COLO668 (cell line): ENCODE data around the gene OXT.
A peak's percentile ranks its signal among the peaks of the same experiment; 100 is the strongest.

Experiments used
- DNase-seq: peaks from one replicate; lab custom pipeline; 2025; ENCODE audit not compliant: unreplicated experiment; lab: John Stamatoyannopoulos, UW

OXT gene

DNA sequence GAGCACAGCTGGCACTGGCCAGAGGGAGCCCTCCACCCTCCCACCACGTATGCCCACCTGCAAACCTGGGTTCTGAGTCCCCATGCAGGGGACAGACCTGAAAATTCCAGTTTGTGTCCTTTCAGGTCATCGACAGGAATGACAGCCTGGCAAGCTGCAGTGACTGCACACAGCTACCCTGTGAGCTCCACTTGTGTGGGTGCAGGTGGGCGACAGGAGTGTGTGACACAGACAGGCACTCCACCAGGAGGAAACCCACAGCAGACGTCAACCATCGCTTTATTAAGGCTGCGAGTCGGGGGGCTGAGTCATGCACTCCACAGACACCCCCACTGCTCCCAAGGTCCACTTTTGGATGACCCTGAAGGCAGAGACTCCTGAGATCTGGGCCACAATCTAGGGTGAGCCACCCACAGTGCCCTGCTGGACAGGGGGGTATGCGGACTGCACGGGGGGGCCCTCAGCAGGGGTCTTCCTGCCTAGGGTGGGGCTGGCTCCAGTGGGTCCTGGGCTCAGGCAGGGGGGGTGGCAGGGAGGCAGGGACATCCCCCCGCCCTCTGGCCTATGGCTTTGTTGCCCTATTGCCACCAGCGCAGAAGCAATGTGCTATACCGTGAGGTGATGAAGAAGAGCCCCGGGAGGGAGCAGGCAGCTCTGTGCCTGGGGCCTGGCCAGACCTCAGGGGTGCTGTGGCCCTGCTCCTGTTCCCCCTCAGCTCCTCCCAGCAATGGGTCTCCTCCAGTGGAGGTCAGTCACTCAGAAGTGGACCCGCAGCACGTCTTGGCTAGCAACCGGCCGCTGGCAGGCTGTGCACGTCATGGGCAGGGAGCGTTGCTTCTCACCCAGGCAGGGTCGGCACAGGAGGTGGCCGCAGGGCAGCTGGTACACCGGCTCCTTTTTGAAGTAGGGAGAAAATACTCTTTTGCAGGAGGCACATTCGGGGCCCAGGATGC is 38.2 kb downstream of the OXT start:
- no peak for DNase-seq

DNA sequence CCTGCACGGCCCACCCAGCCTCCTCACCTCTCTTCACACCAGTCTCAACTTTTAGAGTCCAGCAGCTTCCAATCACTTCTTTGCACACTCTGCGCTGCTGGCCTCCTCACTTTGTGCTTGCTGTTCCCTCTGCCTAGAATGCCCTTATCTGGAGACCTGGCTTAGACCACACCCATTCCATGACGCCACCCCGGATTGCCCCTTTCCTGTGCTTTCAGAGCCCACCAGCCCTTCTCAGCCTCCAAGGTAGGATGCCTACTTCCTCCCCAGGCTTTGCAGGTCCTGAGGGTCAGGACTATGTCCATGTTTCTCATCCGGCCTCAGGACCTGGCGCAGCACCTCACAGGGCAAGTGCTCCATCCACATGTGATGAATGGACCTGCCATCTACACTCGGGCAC is 40.1 kb downstream of the OXT start:
- no peak for DNase-seq

DNA sequence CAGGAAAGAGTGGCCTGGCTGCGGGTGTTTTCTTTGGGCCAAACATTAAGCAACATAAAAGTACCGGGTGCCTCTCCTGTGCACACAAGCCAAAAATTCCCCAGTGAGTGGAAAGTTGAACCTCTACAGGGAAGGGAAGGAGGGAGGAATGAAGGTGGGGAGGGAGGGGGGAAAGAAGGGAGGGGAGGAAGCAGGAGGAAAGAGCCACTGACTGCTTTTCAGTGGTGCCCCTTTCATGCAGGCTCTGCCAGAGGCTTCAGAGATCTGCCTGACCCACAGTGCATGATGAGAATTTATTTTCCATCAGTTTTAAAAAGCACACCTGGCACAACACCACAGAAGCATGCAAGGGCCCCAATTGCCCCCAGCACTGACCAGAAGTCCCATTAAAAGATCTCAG is 40.6 kb downstream of the OXT start:
- DNase-seq, result no peak

DNA sequence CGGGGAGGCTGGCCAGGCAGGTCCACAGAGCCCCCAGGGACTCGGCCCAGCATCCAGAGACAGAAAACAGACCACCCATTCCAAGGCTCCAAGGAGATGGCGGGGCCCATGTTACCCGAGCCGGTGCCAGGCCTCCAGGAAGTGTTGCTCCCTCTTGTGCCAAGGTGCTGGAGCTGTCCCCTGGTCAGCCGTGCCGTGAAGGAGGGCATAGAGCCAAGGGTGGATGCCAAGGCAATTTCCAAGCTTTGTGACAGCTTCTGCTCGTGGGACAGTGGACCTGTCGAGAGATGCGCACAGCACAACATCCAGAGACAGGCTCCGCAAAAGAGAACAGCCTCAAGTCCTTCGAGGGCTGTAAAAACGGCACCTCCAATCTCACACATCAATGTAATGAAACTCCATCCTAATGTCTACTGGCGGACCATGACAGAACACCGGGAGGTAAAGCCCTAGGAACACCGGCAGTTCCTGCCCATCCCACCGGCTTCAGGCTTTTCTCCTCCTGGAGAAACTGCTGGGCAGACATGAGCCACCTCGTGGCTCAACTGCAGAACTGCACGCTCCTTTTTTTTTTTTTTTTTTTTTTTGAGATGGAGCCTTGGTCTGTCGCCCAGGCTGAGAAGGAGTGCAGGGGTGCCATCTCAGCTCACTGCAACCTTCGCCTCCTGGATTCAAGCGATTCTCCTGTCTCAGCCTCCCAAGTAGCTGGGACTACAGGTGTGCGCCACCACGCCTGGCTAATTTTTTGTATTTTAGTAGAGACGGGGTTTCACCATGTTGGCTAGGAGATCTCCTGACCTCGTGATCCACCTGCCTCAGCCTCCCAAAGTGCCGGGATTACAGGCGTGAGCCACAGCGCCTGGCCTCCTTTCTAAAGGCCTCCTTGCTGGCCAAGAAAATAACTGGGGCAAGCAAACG is 44.0 kb downstream of the OXT start:
- DNase-seq, result peak; percentile 53

DNA sequence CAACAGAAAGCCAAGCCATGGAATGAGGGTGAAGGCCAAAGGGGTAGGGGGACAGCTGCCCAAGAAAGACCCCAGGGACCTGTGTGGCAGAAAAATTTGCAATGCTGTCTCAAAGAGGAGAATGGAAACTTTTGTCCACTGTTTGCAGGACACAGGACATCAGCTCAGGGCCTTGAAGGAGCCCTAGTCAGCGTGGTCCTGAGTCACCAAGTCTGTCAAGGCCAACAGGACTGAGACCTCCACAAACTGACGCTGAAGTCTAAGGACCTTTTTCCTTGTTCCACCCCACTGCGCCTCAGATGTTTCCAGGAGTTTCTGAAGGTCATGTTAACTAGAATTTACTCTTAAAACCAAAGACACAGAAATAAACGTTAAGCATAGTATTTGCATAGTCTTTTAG is 44.9 kb downstream of the OXT start:
- DNase-seq, result no peak

DNA sequence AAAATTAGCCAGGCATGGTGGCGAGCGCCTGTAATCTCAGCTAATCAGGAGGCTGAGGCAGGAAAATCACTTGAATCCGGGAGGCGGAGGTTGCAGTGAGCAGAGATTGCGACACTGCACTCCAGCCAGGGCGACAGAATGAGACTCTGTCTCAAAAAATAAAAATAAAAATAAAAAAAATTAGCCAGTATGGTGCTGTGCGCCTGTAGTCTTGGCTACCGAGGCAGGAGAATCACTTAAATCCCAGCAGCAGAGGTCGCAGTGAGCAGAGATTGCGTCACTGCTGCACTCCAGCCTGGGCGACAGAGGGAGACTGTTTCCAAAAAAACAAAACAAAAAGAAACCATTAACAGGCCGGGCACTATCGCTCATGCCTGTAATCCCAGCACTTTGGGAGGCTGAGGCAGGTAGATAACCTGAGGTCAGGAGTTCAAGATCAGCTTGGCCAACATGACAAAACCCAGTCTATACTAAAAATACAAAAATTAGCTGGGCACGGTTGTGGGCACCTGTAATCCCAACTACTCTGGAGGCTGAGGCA is 46.5 kb downstream of the OXT start:
- DNase-seq, result peak; percentile 29

DNA sequence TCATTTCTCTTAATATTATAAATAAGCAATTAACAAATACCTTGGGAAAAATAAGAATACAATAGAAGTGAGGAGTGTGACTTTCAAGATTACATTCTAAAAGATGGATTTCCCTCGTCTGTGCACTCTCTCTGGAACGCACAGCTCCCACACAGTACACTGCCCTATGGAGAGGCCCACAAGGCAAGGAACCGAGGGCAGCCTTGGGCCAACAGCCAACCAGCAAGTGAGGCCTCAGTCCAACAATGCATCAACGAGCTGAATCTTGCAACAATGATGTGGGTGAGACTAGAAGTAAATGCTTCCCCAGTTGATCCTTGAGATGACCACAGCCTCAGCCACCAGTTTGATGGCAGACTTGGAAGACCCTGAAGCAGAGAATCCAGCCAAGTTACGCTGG is 47.6 kb downstream of the OXT start:
- DNase-seq, result no peak

DNA sequence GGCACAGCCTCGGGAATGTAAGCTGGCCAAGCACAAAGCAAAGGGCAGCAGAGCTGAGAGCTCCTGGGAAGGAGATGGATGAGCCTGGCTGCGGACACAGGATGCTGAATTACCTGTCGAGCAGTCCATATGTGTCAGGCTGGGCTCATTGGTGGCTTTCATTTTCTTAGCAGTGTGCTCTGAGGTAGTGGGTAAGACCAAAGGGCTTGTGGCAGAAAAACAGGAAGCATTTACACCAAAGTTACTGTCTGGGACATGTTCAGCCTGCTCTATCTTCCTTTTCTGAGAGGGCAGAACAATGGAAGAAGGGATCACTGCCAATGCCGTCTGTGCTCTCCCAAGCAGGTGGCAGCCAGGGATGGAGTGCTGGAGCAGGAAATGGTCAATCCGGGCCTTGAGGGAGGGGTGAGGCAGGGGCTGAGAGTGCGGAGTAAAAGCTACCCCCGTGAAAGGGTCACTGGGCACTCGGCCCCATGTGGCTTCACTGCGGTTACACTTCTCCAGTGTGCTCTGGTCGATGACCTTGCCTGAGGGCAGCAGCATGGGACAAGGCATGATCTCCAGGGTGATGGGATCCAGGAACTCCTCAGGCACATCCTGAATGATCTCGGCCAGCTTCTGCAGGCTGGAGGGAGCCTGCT is 50.0 kb downstream of the OXT start:
- DNase-seq, result no peak
